Epithelial cell of esophagus (primary cell): ENCODE data around the gene PER1.

Experiments used
- DNase-seq: peaks from one replicate; pipeline ENCODE4 v3.0.0; 2010; ENCODE audit warnings: low read depth
- H3K4me3 ChIP-seq: 2 replicates; pipeline ENCODE4 v1.5.1; 2011; ENCODE audit warnings: mild to moderate bottlenecking, low read length, control low read depth
- TF ChIP-seq, protein P1 (sequence below): IDR thresholded peaks from 2 replicates; pipeline ENCODE4 v1.5.1; 2011; ENCODE audit warnings: low read depth, mild to moderate bottlenecking, low read length, control low read depth, inconsistent platforms; ENCODE audit not compliant: insufficient read depth; ENCODE audit errors: missing control alignments

Gene PER1

DNA sequence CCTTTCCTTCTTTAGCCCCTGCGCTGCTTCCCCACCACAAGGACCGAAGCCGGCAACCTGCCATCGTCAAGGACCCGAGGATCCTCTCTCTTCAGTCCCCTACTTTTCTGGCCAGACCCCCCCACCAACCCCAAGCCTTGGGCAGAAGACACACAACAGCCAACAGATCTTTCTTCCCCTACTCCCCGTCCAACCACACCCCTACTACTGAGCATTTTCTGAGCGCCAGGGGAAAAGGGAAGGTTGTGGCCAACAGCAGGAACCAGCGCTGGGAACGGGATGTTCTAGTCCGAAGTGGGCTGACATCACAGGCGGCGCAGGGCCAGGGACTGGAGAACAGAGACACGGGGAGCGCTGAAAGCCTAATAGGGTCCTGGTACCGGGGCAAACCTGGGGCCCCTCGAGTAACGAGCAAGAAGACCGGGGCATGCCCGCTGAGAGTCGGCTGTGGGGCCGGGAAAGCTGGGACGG is 528 bp downstream of the PER1 start:
- peak overlapping the region; percentile 100 for H3K4me3 ChIP-seq
- peak; percentile 45 for DNase-seq
- TF ChIP-seq, protein P1, sequence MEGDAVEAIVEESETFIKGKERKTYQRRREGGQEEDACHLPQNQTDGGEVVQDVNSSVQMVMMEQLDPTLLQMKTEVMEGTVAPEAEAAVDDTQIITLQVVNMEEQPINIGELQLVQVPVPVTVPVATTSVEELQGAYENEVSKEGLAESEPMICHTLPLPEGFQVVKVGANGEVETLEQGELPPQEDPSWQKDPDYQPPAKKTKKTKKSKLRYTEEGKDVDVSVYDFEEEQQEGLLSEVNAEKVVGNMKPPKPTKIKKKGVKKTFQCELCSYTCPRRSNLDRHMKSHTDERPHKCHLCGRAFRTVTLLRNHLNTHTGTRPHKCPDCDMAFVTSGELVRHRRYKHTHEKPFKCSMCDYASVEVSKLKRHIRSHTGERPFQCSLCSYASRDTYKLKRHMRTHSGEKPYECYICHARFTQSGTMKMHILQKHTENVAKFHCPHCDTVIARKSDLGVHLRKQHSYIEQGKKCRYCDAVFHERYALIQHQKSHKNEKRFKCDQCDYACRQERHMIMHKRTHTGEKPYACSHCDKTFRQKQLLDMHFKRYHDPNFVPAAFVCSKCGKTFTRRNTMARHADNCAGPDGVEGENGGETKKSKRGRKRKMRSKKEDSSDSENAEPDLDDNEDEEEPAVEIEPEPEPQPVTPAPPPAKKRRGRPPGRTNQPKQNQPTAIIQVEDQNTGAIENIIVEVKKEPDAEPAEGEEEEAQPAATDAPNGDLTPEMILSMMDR: no peak

DNA sequence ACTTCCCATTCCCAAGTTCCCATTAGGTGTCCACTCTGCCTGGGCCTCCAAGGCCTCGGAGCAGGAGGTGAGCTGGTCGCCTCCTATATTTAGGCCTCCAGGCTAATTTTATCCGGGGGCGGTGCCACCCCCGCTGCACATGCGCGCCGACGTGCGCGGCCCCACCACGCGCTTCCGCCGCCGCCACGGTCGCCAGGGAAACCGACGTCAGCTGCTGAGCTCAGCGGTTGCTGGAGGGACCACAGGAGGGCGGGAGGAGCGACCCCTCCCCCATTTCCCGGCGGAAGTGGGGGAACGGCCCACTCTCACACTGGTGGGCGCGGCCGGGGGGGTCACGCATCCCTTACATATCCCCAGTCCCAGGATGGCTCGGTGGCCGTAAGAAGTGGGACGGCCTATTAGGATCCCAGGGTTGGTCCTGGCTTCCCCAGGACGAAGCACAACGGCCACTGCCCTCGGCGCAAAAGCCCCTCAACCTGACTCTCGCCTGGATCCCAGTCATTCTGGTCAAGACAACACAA is 1.0 kb downstream of the PER1 start:
- peak; percentile 73 for DNase-seq
- peak overlapping the region; percentile 100 for H3K4me3 ChIP-seq
- TF ChIP-seq, protein P1: no peak

DNA sequence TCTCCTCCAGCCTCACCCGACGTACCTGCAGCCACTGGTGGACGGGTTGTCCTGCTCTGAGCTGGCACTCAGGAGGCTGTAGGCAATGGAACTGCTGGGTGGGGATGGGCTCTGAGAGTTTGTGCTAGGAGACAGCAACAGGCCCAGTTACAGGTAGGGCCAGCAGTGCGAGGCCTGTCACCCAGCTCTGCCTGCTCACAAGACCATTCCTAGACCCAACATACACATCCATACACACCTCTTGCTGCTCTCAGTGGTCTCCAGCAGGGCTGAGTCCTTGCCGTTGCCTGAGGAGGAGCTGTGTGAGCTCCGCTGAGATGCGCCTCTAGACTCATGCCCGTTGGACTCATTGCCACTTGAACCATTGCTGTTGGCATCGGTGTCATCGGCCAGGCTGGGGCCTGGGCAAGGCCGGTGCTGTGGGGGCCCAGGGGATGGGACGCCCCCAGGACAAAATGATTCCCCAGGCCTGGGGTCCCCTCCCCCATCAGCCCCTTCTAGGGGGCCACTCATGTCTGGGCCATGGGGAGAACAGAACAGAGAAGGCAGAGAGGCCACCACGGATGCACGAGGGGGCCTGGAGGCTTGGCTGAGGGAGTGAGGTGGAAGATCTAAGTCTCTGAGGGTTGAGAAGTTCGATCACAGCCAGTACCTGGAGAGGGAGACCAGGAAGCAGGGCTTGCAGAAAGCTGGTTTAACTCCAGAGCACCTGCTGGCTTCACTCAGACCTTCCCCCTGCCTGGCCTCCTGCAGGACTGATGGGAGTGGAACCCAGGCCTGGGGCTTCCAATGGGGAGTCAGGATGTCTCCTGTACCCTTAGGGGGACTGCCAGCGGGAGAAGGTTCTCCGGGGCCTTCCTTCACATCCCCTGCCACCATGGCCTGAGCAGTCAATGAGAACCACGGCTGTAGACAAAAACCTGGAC is 1.7 kb downstream of the PER1 start:
- no peak for DNase-seq
- H3K4me3 ChIP-seq: peak overlapping the region; percentile 100
- TF ChIP-seq, protein P1: no peak

DNA sequence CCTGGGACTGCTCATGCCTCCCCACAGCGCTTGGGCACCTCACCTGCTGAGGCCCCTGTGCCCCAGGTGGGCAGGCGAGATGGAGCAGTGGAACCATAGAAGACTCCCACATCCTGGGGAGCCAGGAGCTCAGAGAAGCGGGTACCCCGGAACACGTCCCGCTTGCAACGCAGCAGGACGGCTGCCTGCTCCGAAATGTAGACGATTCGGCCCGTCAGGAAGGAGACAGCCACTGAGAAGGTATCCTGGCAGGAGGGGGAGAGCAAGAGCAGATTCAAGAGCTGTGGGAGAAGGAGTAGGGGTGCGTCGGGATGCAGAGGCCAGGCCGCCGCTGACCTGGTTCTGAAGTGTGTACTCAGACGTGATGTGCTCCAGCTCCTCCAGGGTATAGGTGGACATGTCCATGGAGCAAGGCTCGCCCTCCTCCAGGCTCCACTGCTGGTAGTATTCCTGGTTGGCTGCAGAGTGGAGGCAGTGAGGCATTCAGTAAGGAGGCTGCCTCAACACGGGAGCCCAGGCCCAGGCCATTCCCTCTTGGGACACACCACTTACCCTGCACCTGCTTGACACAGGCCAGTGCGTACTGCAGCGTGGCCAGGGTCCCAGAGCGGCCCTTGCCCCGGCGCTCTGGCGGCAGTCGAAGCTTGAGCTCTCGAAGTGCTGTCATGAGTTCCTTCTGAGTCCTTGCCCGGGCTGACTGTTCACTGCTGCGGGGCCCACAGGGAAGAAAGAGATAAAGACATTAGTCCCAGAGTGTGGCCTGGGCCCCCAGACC is 2.6 kb downstream of the PER1 start:
- H3K4me3 ChIP-seq: no peak overlapping the region

DNA sequence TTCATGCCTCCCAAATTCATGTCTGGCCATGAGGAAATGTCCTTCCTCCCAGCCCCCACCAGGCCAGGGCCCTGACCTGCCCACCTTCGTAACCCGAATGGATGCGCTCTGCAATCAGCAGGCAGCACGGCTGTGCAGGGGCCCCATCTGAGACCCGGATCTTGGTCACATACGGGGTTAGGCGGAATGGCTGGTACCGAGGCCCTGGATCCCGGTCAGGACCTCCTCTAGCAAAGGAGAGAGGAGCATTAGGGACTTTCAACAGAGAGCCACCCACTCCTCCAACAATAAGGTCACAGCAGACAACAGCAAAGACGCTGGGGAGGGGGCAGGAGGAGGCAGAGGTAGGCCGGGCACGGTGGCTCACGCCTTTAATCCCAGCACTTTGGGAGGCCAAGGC is 3.6 kb downstream of the PER1 start:
- TF ChIP-seq, protein P1: no peak

More for the DNA sequence above, 2.6 kb downstream of the PER1 start:
- TF ChIP-seq, protein P1: no peak
- no peak for DNase-seq

DNA sequence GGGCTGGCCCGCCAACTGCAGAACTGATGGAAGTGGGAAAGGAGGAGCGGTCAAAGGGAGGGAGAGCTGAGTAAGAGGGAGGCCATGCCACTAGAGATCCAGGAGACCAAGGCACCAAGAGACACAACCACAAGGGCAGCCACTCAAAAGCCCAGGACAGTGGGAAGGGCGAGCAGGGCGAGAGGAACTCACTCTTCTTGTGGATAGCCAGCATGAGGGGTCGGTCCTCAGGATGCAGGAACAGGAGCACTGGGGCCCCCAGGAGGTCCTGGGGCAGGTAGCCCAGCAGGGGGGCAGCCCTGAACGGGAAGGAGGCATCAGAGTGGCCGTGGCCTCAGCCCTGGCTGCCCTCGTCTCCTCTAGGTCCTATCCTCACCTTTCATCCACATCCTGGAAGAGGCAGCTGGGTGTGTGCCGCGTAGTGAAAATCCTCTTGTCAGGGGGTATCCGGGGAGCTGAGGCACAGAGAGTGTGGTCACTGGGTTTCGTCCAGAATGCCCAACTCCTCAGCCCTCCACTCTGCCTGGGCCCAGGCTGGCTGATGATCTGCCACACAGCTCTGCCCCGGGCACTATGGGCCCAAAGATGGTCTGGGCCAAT is 4.3 kb downstream of the PER1 start:
- no peak for DNase-seq
- TF ChIP-seq, protein P1: no peak
- H3K4me3 ChIP-seq: no peak overlapping the region

More for the DNA sequence above, 3.6 kb downstream of the PER1 start:
- H3K4me3 ChIP-seq: no peak overlapping the region
- DNase-seq: no peak
